ENCODE measurements around the gene RASSF7. TPM values are rescaled to one million over a fixed set of nuclear protein-coding genes. Genes with fewer than 3 reads are reported as not detected.

Gene RASSF7
- total RNA-seq, 1 donor from 2014 or later = 1.7 TPM

DNA sequence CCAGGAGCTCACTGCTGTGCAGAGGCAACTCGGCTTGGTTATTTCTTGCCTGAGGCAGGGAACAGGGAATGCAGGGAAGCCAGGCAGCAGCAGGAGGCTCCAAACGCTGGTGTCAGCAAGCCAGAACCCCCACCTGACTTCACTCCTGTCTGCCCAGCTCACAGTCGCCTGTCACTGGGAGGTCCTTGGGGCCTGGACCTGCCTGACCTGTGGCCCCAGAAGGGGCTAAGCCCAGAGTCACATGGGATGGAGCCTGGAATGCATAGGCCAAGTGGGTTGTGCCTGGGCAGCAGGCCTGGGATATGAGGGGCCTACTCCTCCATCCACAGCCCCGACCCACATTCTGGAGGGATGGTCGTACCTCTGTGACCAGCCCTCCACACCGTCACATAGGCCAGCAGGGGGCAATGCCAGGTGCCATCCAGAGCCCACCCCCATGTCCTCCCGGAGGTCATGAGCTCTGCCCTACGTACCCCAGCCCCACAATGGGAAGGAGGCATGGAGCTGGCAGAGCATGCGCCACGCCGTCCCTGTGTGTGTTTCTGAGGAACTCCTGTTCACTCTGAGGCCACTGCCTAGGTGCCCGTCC is 5.2 kb downstream of the RASSF7 start:
- no peak for DNase-seq (ENCODE audit: low spot score)

DNA sequence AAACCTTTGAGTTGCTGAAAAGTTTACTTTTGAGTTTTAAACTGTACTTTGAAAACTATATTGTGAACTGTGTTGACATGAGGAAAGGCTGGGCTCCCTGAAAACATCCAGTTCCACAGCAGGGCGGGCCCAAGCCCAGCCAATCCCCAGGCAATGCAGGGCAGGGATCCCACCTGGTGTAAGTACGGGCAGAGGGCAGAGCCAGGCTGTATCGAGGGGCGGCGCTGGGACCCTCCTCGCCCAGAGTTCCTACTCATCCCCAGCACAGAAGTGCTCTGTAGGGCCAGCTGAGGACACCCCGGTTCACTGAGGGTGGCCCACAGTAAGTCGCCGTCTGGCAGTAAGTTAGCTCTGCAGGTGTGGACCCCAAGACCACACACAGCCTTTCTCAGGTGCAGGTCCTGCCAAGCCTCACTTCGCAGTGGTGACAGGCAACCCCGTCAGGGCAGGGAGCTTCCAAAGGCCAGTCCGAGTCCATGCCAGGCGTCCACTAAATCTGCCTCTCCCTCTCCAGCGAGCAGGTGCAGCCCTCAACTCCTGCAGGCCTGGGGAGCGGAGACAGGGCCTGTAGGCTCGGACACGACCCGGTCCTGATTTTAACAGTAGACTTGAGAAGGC is 6.3 kb downstream of the RASSF7 start:
- DNase-seq (ENCODE audit: low spot score) = no peak

DNA sequence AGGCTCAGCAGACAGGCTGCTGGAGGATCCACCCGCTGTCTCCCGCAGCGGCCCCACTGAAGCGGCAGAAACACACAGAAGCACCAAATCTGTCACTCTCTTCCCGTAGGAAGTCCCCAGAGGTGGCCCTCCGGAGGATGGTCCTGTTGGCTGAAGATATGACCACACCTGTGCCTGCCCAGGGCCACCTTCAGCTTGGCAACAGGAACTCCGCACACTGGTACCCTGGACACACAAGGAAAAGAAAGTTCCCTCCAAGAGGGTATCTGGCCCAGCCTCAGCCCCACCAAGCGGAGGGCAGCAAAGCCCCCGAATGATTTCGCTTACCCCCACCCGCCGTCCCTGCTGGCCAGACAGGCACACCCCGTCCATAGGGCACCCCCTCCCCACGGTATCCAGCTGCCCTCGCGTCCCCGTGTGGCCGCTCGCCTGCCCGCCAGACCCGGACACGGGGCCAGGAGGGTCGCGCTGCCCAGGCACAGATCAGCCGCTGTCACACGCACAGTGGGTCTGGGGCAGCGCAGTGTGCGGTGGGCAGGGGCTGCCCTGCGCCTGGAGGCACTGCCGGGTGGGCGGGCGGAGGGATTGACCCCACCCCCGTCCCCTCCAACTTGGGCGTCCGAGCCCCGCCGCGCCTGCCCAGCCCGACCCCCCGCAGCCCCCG is 7.0 kb downstream of the RASSF7 start:
- DNase-seq (ENCODE audit: low spot score) = no peak

DNA sequence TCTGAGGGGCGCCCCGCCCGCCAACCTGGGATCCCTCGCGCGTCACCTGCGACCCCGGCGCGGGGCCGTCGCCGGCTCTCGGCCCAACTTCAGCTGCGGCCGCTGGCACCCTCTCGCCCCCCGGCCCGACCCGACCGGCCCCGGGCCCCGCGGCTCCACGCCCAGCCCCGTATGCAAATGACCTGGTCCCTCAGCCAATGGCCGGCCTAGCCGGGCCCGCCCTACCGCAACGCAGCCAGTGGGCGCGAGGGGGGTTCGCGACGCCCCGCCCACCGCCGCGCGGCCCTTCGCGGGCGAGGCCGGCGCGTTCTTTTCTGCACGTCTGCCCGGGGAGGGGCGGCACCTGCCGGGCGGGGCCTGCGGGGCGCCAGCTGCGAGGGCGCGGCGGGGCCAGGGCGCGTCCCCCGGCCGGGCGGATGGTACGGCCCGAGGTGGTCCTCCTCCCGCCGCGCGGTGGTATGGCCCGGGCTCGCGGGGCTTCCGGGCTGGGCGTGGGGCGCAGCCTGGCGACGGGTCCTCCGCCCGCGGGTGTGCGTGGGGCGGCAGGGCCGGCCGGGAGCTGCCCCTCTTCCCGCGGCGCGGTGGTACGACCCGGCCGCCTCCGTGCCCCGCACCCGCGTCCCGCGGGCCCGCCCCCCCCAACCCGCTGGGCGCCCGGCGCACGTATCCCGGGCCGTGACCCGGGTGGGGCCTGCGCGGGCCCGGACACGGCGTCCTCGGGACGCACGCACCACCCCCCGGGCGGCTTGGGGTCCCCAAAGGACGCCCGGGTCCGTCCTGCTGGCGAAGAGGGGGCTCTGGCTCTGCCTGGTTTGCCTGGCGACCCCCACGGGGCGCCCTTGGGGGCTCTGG is 7.8 kb downstream of the RASSF7 start:
- DNase-seq (ENCODE audit: low spot score) = peak; percentile 97

DNA sequence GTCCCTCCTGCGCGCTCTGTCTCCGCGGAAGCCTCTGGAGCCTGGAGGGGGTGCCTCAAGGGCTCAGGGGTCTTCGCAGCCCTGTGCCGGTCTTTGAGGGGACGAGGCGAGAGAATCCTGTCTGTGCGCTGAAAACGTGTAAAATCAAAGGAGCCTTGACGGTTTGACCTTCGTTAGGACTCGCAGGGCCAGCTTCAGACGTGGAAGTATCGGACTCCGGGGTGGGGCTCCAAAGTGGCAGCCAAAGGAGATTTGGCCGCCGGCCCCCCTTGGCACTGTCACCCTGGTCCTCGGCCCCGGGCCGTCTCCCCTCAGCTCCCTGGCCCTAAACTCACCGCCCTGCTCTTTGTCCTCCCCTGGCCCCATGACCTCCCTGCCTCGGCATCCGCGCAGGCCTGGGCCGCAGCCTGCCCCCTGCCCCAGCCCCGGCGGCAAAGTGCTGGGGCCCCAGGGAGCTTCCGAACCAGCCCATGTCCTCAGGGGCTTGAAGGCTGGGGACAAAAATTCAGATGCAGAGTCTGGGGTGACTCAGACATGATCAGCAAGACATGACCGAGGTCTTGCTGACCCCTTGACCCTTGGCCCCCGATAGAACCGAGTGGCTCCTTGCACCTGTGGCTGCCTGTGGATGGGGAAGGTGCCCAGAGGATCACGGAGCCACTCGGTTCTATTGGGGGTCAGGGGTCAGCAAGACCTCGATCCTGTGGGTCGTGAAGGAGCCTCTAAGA is 8.6 kb downstream of the RASSF7 start:
- no peak for DNase-seq (ENCODE audit: low spot score)

DNA sequence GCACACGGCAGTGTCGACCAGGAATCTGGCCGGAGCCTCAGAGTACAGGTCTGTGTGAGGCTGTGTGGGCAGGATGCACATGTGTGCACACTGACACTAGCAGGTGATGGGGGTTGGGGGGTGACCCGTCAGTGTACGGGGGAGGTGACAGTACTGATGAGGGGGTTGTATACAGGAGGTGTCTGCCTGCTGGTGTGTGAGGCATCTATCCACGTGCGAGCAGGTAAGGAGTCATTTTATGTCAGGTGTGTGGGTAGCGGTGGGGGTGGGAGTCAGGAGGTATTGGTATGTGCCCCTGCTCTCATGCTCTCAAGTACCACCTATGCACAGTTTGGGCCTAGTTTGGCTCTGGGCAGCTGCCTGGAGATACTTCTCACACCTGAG is 11.0 kb downstream of the RASSF7 start:
- DNase-seq (ENCODE audit: low spot score) = no peak

DNA sequence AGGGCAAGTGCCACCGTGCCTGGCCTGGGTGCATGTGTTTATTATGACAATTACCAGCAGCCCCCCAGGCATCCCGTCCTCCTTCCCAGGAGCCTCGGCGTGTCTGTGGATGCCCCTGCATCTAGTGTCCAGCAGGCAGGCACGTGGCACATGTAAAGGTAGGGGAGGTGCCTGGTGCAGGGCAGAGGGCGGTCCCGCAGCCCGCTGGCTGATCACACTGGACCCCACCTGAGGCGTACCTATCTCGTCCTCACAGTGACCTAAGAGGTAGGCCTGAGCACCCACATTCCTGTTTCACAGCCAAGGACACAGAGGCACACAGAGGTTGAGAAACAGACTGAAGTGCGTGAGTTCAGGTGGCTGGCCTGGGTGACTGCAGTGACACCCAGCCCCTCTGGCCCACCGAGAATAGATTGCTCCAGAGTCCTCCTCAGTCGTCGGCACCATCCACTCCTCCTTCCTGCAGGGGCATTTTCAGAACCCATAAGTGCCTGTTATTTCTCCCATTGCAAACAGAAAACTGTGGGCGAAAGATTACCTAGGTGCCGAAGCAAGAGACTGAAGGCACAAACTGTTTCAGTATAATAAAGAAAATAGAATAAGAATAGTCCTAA is 12.5 kb downstream of the RASSF7 start:
- no peak for DNase-seq (ENCODE audit: low spot score)

DNA sequence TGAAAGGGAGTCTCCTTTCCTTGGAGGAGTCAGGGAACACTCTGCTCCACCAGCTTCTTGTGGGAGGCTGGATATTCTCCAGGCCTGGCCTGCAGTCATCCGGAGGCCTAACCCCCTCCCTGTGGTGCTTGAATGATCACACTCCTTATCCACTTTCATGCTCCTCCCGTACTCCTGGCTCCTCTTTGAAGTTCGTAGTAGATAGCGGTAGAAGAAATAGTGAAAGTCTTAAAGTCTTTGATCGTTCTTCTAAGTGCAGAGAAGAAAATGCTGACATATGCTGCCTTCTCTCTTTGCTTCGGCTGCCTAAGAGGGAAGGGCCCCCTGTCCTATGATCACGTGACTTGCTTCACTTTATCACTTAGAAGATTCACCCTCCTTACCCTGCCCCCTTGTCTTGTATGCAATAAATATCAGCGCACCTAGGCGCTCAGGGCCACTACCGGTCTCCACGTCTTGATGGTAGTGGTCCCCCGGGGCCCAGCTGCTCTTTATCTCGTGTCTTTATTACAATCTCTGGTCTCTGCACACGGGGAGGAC is 13.3 kb downstream of the RASSF7 start:
- peak; percentile 88 for DNase-seq (ENCODE audit: low spot score)

DNA sequence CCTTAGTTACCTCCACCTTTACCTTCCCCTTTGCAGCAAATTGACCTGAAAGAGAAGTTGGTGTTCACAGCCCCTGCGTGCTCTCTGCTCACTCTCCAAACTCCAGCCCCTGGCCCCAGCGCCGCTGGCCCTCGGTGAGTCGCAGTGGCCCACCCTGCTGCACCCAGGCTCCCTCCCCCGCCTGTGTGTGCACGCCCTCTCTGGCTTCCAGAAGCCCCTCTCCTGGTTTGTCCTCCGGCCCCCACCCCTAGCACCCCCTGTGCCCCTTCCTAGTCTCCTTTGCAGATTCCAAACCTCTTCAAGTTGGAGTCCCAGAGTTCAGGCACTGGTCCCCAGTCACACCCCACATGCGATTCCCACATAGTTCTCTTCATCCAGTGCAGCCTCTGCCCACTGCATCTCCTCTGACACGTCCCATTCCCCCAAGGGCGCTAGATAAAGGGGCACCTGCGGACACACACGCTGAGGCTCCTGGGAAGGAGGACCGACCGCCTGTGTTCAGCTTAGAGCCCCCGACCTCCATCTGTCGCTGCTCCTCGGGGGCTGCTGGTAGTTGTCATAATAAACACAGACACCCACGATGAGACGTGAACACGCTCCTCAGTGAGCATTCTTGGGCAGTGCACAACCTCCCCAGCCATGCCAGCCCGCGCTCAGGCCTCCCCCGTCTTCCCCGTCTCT is 14.0 kb downstream of the RASSF7 start:
- DNase-seq (ENCODE audit: low spot score) = peak; percentile 30

DNA sequence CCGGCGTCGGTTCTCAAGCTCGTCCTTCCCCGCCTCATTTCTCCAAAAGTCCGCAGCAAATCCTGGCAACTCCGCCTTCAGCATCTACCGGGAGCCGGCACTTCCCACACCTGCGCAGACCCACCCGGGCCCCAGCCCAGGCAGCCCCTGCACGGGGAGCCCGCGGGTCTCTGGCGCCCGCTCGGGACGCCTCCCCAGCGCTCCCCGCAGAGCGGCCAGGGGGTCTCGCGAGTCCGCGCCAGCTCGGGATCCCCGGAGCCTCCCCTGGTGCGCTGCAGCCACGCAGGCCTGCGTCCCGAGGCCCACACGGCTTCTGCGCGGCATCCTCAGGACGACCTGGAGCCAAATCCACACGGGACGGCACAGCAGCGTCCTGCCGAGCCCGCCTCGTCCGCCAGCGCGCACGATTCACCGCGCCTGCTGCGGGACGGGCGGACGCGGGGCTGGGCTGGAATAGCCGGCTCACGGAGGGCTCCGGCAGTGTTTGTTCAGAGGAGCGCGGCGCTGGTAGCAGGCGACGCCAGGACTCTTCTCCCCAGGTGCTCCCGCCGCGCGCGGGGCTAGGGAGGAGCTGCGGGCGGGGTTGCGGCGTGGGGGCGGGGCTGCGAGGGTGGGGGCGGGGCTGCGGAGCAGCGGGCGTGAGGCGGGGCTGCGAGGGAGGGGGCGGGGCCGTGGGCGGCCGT is 14.7 kb downstream of the RASSF7 start:
- DNase-seq (ENCODE audit: low spot score) = peak; percentile 76

DNA sequence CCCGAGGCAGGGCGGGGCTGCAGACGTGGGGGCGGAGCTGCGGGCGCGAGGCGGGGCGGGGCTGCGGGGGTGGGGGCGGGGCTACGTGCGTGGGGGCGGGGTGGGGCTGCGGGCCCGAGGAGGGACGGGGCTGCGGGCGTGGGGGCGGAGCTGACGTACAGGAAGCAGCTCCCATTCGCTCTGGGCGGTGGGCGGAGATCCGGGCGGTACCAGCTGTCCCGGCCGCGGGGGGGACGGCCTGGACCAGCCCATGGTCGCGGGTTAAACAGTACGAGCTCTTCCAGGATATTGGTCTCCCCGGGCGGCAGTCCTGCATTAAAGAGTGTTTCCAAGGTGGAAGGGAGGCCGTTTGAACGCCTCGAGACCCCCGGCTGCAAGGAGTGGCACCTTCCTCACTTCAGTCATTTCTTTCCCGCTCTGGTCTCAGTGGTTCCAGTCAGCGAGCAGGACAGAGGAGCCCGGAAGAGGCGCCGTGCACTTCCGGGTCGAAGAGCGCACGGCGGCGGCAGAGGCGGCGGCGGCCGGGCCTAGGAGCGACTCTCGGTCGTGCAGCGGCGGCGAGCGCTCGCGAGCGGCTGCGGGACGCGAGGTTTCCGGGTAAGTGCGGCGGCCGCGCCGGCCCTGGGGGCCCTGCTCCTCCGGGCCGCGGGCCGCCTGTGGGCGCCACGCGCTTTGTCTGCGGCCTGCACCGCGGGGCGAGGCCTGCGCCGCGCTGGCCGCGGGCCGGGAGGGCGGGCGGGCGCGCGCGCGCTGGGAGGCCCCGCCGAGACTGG is 15.4 kb downstream of the RASSF7 start, which contains the start of gene PHRF1:
TSS of gene PHRF1 (plus strand) at position 475 of the 773 bp plus-strand sequence. CDS start 5,043 bp downstream, outside the sequence.
- DNase-seq (ENCODE audit: low spot score) = peak; percentile 96

DNA sequence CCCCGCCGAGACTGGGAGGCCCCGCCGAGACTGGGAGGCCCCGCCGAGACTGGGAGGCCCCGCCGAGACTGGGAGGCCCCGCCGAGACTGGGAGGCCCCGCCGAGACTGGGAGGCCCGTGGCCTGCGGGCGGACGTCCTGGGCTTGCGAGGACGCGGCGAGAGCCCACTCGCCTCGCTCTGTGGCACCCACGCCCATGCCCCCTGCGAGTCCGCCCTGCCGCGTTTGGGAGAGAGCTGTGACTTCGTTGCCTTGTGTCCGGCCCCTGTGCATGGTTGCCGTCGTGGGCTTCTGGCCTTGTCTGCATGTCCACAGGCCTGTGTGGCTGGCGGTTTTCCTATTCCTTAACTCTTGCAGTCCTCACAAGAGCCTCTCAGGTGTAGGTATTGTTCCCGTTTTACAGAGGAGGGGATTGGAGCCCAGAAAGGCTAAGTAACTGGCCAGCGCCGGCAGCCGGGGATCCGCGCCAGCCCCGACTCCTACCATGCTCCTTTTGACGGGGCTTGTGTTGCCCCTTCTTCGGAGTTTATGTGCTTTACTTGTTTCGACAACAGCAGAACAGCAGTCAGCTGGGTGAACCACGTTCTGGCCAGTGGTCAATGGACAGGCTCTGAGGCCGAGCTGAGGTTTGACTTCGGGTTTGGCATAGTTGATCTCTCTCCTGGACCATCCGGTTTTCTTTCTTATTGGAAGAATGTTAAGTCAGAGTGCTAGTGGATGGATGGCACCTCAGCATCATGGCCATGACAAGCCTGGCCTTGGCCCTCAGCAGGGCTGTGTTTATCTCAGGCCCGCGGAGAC is 16.2 kb downstream of the RASSF7 start:
- no peak for DNase-seq (ENCODE audit: low spot score)

DNA sequence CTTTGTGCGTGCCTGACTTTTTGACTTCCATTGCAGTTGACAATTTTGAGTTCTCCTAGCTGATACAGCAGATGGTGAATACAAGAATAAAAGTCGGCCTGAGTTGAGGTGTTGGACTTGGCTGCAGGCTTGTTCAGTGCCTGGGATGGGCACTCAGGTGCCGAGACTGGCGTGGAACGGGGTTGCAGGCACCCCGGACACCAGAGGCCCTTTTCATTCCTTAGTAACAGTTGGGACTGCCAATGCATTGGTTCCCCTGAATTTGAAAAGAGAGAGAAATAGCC is 16.8 kb downstream of the RASSF7 start:
- DNase-seq (ENCODE audit: low spot score) = no peak

DNA sequence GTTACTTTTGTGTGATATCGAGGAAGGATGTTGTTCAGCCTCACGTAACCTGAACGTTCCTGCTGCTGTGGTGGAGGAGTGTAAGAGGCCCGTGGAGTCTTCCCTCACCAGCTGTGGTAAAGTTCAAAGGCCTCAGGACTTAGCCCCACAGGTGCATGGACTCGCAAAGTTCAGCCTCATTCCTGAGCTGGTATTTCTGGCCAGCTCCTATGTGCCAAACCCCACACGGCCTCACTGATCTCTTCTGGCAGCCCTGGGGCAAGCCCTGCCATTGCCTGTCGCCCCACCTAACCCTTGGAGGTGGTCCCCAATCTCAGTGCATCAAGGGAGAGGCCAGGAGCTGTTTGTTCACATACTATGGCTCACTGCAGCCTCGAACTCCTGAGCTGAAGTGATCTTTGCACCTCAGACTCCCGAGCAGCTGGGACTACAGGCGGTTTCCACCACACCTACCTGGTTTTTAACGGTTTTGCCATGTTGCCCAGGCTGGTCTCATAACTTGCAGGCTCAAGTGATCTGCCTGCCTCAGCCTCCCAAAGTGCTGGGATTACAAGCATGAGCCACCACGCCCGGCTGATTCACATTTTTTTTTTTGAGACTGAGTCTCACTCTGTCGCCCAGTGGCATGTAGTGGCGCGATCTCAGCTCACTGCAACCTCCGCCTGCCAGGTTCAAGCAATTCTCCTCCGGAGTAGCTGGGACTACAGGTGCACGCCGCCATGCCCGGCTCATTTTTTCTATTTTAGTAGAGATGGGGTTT is 17.7 kb downstream of the RASSF7 start:
- DNase-seq (ENCODE audit: low spot score) = no peak

DNA sequence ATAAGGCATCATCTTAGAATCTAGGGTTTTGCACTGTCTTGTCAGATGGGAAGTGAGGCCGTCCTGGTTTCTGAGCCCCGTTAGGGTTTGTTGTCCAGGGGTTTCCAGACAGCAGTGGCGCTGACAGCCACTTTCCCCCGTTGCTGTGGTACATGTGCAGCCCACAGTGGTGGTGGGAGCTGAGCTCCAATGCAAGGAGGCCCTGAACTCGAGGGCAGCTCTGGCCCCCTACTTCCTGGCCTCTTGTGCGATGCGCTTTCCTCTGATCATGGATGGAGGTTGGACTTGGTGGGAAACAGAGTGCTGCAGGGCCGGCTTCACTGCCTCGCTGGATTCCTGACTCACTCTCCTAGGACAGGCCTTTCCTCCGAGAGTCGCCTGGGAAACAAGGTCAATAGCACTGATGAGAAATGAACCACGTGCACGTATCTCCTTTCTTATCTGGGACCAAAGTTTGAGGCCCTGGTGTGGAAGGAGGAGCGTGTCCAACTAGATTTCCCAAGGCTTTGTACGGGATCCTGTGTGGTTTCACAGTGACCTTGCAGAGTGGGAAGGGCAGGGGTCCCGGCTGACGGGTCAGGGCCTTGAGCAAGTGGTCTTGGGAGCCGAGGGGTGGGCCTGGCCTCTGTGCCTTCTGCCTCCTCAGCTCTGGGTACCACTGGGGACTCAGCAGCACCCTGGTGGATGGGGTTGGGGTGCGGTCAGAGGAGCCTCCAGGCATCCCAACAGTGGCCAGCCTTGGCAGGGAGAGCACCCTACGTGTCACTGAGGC is 19.2 kb downstream of the RASSF7 start:
- DNase-seq (ENCODE audit: low spot score) = no peak

DNA sequence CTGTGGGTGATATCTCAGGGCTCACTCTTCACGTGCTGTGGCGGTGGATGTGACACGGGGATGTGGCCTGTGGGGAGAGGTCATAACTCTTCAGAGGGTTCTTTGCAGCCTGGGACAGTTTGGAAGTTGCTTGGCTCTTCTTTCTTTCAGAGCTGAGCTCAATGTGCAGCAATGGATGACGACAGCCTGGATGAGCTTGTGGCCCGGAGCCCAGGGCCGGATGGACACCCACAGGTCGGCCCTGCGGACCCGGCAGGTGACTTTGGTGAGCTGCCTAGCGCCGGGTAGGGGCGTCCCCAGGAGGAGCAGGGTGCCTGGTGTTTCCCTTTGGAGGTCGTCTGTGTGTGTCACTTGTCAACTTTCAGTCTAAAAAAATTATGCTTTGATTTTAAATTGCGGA is 20.6 kb downstream of the RASSF7 start:
- no peak for DNase-seq (ENCODE audit: low spot score)

DNA sequence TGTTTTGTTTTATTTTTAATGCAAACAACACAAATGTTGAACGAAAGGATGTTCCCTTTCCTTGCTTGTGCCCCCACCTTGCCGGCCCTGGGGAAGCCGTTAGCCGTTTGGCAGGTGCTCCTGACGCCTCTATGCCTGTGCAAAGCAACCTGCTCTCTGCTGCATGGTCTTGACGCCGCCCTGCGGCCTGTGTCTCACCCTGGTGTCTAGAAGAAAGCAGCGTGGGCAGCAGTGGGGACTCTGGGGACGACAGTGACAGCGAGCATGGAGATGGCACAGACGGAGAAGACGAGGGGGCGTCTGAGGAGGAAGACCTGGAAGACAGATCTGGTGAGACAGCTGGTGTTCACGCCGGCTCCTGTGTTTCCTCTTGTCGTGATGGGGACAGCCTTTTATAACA is 21.0 kb downstream of the RASSF7 start:
- no peak for DNase-seq (ENCODE audit: low spot score)
